ENCODE results near the gene AP5B1. TPM values are rescaled to one million over a fixed set of nuclear protein-coding genes. Genes with fewer than 3 reads are reported as not detected.

Gene AP5B1
- total RNA-seq, 1 experiment from 2014 or later: 2.0 TPM

DNA sequence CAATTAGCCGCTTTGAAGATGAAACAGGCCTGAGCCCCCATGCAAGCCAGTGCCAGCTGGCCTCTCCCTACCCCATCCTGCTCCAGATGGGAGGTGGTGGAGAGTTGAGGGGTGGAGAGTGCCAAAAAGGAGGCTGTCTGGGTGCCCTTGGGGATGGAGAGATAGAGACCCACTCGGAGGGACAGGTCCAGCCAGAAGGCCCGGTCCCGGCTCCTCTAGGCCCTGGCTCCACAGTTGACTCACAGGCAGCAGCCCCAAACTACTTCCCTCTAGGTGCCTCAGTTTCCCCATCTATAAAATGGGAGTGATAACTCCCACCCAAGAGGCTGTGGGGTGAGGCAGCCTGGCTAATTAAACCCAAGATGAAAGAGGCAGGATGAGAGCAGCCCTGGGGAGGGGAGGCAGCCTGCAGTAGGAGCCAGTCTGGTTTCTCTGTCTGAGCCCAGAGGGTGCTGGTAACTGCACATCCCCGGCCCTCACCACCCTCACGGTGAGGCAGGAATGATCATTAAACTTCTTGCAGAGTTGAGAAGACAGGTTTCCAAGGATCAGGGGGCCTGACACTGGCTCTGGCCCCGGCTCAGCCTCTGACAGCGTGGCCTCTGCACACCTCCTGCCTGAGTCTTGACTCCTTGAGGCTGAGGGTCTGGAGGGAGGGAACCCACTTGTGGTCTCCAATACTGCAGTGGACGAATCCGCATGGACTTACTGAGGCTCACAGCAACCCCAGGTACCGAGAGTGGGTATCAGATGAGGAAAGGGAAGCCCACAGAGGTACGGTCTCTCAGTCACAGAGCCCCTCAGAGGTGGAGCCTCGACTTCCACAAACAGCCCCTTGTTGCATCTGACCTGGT, 1.4 kb upstream of the AP5B1 start:
- DNase-seq: no peak
- H3K4me3 ChIP-seq: no peak overlapping the region
- H3K9me3 ChIP-seq (replicated peaks): no peaks in the 10 kb centered on the region
- H3K4me1 ChIP-seq: no peaks in the 10 kb centered on the region
- 0 out of 2 replicates have a peak, but pooled peaks cover 4% of the 10 kb centered on the region for H3K27me3 ChIP-seq
- no peak overlapping the region for H3K27ac ChIP-seq
- H3K36me3 ChIP-seq: no peaks in the 10 kb centered on the region

DNA sequence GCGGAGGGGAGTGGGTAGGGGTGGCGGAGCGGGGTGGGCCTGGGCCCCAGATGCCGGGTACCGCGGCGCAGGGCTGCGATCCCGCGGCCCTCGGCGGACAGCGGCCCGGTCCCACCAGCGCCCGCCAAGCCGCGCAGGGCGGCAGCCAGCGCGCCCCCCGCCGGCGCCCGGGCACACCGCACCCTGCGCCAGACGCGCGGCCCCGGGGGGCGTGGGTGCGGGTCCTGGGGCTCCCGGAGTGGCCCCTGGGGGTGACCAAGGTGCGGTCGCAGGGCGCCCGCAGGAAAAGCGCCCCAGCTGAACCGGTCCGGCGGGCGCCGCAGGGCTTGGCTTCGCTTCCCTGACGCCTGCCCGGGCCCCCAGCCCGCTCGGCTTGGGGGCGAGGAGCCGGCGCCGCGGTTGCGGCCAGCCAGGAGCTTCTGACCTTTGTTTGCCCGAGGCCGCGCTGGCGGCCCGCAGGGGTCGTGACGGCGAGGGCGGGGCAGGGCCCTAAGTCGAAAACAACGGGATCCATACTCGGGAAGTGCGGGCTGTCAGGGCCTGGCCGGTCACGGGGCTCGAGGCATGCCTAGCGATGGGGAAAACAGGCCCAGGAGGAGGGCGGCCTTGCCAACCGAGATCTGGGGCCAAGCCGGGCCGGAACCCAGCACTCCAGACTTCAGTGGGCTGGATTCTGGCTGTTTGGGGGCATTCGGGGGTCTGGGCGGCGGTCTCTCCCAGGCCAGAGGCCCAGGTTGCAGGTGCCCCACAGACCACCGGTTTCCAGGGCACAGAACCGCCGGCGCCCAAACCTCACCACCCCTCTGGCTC, 581 bp upstream of the AP5B1 start:
- Histone ChIP-seq H3K27ac (no peak overlapping the region), H3K27me3 (0 out of 2 replicates have a peak, but pooled peaks cover 4% of the 10 kb centered on the region), H3K36me3 (no peaks in the 10 kb centered on the region), H3K9me3 (replicated peaks) (no peaks in the 10 kb centered on the region), H3K4me3 (peak overlapping the region; percentile 63), H3K4me1 (no peaks in the 10 kb centered on the region)
- no peak for DNase-seq

DNA sequence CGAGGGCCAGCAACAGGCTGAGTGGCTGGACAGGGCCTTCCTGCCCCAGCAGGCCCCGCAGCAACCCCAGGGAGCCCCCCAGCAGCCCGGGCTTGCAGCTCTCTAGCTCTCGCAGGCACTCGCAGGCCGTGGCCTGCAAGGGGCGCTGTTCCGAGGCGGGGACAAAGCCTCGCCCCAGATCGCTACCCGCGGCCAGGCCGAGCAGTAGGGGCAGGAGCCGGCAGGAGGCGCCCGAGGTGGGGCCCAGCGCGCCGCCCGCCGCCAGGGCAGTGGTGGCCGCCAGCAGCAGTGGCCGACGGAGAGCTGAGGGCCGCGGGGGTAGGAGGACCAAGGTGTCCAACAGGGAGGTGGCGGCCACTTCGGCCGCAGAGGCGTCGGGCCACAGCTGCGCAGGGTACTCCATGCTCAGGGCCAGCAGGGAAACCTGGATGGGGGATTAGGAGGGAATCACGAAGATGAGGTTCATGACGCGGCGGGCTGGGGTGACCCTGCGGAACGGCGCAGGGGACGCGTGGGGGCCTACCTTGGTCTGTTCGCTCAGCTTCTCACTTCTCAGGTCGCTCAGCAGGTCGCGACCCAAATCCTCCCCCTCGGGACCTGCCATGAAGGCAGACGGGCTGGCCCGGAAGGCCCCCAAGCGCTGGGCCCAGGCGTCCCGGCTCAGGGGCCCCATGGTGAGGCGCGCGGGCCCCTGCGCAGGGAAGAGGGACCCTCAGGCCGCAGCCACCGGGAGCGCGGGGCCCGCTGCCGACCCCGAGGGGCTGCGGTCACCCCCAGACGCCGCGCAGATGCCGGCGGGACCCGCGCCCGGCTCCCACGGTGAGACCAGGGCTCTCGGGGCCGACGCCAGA, 632 bp downstream of the AP5B1 start:
- Histone ChIP-seq H3K36me3 (no peaks in the 10 kb centered on the region), H3K9me3 (replicated peaks) (no peaks in the 10 kb centered on the region), H3K4me1 (no peaks in the 10 kb centered on the region), H3K27ac (no peak overlapping the region), H3K4me3 (peak overlapping the region; percentile 63), H3K27me3 (0 out of 2 replicates have a peak, but pooled peaks cover 4% of the 10 kb centered on the region)
- DNase-seq: no peak

DNA sequence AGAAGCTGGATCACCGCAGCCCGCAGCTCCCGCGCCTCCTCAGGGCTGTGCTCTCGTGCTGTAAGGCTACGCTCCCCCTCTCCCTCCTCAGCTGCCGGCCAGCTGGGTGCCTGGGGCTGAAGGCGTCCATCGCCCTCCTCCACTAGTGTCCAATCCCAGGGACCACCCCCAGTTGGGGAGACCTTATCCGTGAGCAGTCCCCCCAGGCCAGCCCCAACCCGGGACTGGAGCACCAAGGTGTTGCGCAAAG, 1.2 kb downstream of the AP5B1 start:
- DNase-seq: no peak
- Histone ChIP-seq H3K4me1 (no peaks in the 10 kb centered on the region), H3K27ac (no peak overlapping the region), H3K4me3 (no peak overlapping the region), H3K27me3 (0 out of 2 replicates have a peak, but pooled peaks cover 4% of the 10 kb centered on the region), H3K36me3 (no peaks in the 10 kb centered on the region), H3K9me3 (replicated peaks) (no peaks in the 10 kb centered on the region)

DNA sequence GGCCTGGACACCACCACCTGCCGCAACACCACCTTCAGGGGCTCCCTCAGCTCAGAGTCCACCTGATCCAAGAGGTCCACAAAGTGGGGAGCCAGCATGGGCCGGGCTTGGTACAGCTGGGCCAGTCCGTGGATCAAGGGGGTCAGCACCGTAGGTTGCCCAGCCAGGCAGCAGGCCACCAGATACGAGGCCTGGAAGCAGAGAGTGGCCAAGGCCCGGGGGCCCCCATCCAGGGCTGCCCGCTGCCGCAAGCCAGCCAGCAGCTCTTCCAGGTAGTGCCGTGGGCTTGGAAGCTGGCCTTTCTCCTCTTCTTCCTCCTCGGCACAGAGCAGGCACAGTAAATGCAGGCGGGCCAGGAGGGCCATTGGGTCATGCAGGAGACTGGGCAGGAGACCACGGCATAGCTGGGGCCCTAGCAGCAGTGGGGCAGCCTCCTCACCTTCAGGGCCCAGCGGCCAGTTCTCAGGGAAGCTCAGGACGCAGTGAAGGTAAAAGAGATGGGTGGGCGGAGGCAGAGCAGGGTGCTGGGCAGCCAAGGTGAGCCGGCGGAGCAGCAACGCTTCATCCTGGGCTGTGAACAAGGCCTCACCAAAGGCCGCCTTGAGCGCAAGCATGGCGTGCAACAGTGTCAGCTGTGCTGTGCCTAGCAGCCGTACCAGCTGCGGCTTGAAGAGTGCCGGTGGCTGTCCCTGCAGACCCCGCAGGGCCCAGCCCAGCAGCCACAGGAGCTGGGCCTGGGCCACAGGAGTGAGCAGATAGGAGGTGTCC, 1.7 kb downstream of the AP5B1 start:
- Histone ChIP-seq H3K27me3 (0 out of 2 replicates have a peak, but pooled peaks cover 4% of the 10 kb centered on the region), H3K27ac (no peak overlapping the region), H3K9me3 (replicated peaks) (no peaks in the 10 kb centered on the region), H3K4me1 (no peaks in the 10 kb centered on the region), H3K36me3 (no peaks in the 10 kb centered on the region), H3K4me3 (no peak overlapping the region)
- DNase-seq: no peak

DNA sequence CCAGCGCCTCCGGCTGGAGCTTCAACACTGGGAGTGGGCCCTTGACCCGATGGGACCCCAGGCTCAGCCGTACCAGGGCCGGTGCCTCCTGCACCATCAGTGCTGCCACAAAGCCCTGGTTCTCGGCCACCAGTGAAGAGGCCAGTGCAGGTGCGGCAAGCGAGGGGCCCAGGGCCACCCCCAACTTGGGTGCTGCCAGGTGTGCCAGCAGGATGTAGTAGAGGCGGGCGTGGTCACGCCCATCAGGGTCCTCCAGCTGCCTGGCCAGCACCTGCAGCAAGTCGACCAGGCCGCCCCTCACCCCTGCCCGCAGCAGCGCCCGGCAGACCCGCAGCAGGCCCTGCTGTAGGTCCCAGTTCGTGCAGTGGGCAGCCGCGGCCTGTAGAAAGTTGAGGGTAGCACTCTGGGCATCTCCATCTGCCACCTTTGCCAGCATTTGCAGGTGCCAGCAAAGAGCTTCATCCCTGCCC, 2.3 kb downstream of the AP5B1 start:
- Histone ChIP-seq H3K9me3 (replicated peaks) (no peaks in the 10 kb centered on the region), H3K36me3 (no peaks in the 10 kb centered on the region), H3K4me3 (no peak overlapping the region), H3K27me3 (0 out of 2 replicates have a peak, but pooled peaks cover 4% of the 10 kb centered on the region), H3K4me1 (no peaks in the 10 kb centered on the region), H3K27ac (no peak overlapping the region)
- no peak for DNase-seq

DNA sequence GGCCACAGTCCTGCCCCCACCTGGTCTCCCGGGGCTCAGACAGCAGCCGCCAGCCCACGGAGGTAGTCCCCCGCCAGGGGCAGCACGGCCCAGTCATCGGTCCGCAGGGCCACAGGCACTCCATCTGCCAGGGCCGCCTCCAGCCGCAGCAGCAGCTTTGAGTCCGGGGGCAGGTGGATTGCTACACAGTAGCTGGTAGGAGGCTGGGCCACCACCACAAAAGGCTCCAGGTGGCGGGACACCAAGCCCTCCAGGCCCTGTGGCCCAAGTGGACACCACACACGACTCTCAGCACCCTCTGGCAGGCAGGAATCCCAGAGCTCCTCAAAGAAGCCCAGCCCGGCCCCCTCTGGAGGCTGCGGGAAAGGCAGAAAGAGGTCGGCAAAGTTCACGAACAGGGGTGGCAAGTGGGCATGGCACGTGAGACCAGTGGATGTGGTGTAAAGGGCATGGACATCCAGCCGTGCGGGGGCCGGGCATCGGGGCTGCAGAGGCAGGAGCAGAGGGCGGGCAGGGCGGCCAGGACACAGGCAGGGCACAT, 2.9 kb downstream of the AP5B1 start:
- no peak overlapping the region for H3K4me3 ChIP-seq
- 0 out of 2 replicates have a peak, but pooled peaks cover 4% of the 10 kb centered on the region for H3K27me3 ChIP-seq
- no peak for DNase-seq
- no peaks in the 10 kb centered on the region for H3K36me3 ChIP-seq
- H3K27ac ChIP-seq: no peak overlapping the region
- no peaks in the 10 kb centered on the region for H3K9me3 ChIP-seq (replicated peaks)
- H3K4me1 ChIP-seq: no peaks in the 10 kb centered on the region

DNA sequence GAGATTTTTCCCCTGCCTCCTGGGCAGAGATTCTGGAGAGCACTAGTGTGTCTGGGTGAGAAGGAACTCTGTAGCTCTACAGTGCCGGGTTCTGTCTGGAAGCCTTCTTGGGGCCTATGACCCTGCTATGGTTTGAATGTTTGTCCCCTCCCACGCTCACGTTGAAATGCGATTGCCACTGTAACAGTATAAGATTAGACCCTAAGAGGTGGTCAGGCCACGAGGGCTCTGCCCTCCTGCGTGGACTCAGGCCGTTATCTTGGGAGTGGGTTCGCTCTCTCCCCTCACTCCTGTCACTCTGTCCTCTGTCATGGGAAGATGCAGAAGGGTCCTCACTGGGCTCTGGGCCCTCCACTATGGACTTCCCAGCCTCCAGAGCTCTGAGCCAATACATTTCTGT, 3.5 kb downstream of the AP5B1 start:
- H3K27ac ChIP-seq: no peak overlapping the region
- no peak for DNase-seq
- no peak overlapping the region for H3K4me3 ChIP-seq
- no peaks in the 10 kb centered on the region for H3K36me3 ChIP-seq
- H3K4me1 ChIP-seq: no peaks in the 10 kb centered on the region
- H3K27me3 ChIP-seq: no peaks in the 10 kb centered on the region
- no peaks in the 10 kb centered on the region for H3K9me3 ChIP-seq (replicated peaks)

DNA sequence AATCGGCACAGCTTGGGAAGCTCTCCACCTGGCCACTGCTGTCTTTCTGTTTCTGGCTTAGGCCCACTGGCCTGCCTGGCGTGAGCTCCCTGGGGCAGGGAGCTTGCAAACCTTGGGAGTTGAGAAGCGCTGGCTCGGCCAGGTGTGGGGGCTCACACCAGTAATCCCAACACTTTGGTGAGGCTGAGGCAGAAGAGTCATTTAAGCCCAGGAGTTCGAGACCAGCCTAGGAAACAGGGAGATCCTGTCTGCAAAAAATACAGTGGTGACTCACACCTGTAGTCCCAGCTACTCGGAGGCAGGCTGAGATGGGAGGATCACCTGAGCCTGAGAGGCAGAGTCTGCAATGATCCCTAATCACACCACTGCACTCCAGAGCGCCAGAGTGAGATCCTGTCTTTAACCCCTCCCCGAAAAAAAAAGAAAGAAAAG, 4.0 kb downstream of the AP5B1 start:
- no peaks in the 10 kb centered on the region for H3K4me1 ChIP-seq

DNA sequence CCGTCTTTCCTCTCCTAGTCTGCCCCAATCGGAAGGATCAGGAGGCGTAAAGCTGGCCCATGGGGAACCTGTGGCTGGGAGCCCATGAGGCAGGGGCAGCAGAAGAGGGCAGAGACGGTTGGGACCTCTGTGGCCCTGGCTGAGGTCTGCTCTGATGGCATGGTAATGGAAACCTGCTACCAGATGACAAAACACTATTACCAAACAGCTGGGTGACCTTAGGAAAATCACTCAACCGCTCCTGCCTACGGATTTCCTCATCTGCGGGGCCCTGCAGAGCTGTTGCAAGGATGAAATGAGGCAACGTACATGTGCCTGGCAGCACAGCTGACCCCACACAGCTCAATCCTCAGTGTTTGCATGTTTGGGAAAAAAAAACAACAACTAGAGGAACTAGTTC, 4.6 kb downstream of the AP5B1 start:
- no peaks in the 10 kb centered on the region for H3K4me1 ChIP-seq
- no peak overlapping the region for H3K4me3 ChIP-seq
- H3K27me3 ChIP-seq: no peaks in the 10 kb centered on the region
- no peaks in the 10 kb centered on the region for H3K36me3 ChIP-seq
- no peak for DNase-seq
- no peak overlapping the region for H3K27ac ChIP-seq
- H3K9me3 ChIP-seq (replicated peaks): no peaks in the 10 kb centered on the region

More for the DNA sequence above, 4.0 kb downstream of the AP5B1 start:
- DNase-seq: no peak
- H3K4me3 ChIP-seq: no peak overlapping the region
- H3K36me3 ChIP-seq: no peaks in the 10 kb centered on the region
- H3K27ac ChIP-seq: no peak overlapping the region
- H3K27me3 ChIP-seq: no peaks in the 10 kb centered on the region
- H3K9me3 ChIP-seq (replicated peaks): no peaks in the 10 kb centered on the region

DNA sequence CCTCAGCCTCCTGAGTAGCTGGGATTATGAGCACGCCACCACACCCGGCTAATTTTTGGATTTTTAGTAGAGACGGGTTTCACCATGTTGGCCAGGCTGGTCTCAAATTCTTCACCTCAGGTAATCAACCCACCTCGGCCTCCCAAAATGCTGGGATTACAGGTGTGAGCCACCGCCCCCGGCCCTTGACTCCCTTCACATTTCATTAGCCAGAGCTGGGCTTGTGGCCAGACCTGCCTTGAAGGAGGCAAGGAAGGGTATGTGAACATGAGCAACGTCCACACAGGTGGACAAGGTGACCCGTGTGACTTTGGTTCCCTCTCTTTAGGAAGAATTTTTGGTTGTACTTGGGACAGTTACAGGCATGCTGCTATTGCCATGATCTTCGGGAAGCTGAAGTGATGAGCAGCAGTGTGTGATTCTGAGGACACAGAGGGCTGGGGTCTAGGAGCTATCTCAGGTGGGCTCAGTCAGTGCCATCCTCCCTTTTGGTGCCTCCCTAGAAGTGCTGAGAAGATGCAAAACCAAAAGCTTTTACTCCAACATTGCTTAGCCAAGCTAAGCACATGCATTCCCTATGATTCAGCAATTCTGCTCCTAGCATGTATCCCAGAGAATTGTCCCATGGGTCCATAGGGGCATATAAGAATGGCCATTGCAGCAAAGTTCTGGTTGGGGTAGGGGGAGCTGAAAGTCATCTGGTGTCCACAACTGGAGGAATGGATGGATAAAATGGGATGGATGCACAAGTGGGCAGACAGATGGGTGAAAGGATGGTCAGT, 6.1 kb downstream of the AP5B1 start:
- no peaks in the 10 kb centered on the region for H3K9me3 ChIP-seq (replicated peaks)
- no peak overlapping the region for H3K27ac ChIP-seq
- no peaks in the 10 kb centered on the region for H3K36me3 ChIP-seq
- H3K4me3 ChIP-seq: no peak overlapping the region
- H3K27me3 ChIP-seq: no peaks in the 10 kb centered on the region
- H3K4me1 ChIP-seq: no peaks in the 10 kb centered on the region
- DNase-seq: no peak

DNA sequence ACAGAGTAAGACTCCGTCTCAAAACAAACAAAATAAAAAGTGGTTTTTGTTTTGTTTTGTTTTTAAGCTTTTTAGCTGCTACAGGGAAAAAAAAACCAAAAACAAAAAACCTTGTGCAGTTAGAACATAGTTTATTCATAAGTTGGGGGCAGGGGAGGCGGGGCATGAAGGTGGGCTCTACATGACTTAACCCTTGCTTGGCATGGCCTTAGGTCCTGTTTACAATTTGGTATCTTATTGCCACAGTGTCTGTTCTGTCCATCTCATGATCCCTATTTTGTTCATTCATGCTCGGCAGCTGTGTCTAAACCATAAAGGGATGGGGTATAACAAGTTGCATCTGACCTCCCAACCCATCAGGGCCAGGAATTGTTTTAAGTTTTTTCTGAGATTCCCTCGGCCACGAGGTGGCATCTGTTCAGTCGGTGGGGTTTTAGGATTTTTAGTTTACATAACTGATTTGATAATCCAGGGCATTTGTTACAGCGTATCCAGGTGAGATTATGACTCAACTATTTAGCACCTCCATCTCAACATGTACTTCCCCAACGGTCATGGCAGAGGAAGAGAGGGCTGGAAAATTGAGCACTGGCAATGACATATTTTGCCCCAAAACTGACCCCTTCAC, 6.9 kb downstream of the AP5B1 start:
- DNase-seq: no peak
- Histone ChIP-seq H3K4me1 (no peaks in the 10 kb centered on the region), H3K27me3 (no peaks in the 10 kb centered on the region), H3K27ac (no peak overlapping the region), H3K9me3 (replicated peaks) (no peaks in the 10 kb centered on the region), H3K4me3 (no peak overlapping the region), H3K36me3 (no peaks in the 10 kb centered on the region)

DNA sequence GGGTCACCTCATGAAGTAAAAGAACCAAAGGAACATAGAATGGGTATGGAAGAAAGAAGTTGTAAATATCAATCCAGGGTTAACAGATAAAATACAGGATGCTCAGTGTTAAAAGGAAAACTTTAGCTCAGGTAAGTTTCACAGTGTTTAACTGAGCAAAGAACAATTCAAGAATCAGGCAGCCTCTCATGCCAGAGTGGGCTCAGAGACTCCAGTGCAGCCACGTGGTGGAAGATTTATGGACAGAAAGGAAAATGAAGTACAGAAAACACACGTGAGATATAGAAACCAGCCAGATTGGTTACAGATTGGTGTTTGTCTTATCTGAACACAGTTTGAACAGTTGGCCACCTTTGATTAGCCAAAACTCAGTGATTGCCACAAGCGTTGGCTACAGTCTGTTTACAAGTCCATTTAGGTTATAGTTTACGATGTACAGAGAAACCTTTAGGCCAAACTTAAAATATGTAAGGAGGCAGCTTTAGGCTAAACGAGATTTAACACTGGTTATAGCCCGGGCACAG, 9.1 kb downstream of the AP5B1 start:
- H3K4me3 ChIP-seq: no peak overlapping the region
- H3K27ac ChIP-seq: no peak overlapping the region
- no peaks in the 10 kb centered on the region for H3K4me1 ChIP-seq
- no peaks in the 10 kb centered on the region for H3K9me3 ChIP-seq (replicated peaks)
- DNase-seq: no peak
- H3K27me3 ChIP-seq: no peaks in the 10 kb centered on the region
- H3K36me3 ChIP-seq: no peaks in the 10 kb centered on the region

Measured in SJCRH30 (cell line).